Osteocyte (in vitro differentiated cells): ENCODE data around the gene TOM1. TPM values are rescaled to one million over a fixed set of nuclear protein-coding genes. Genes with fewer than 3 reads are reported as not detected.

ENCODE experiments used
- DNase-seq: peaks from one replicate; pipeline ENCODE4 v3.0.0; 2021; ENCODE audit warnings: mixed read lengths; ENCODE audit not compliant: unreplicated experiment; ENCODE audit errors: extremely low spot score
- H3K27ac Mint-ChIP-seq: one replicate; pipeline ENCODE4 v1.8.0; 2021; ENCODE audit warnings: mild to moderate bottlenecking, mixed read lengths; ENCODE audit not compliant: unreplicated experiment
- H3K27me3 Mint-ChIP-seq: one replicate; pipeline ENCODE4 v1.8.0; 2021; ENCODE audit warnings: mixed read lengths; ENCODE audit not compliant: unreplicated experiment
- H3K36me3 Mint-ChIP-seq: one replicate; pipeline ENCODE4 v1.8.0; 2021; ENCODE audit warnings: mixed read lengths; ENCODE audit not compliant: unreplicated experiment
- H3K4me1 Mint-ChIP-seq: one replicate; pipeline ENCODE4 v1.8.0; 2021; ENCODE audit warnings: mixed read lengths; ENCODE audit not compliant: unreplicated experiment
- H3K4me3 Mint-ChIP-seq: one replicate; pipeline ENCODE4 v1.8.0; 2021; ENCODE audit warnings: mild to moderate bottlenecking, moderate library complexity, mixed read lengths; ENCODE audit not compliant: unreplicated experiment
- H3K9me3 Mint-ChIP-seq: one replicate; pipeline ENCODE4 v1.8.0; 2021; ENCODE audit warnings: mixed read lengths; ENCODE audit not compliant: unreplicated experiment
- CTCF ChIP-seq: fragments of 200-600 bp; sonication (generic); IDR thresholded peaks from 2 replicates; pipeline ENCODE4 v1.5.0; 2021; ENCODE audit warnings: antibody characterized with exemption, mild to moderate bottlenecking, moderate library complexity
- total RNA-seq: library from RNA; stranded (reverse); gene quantifications from 2 replicates; pipeline ENCODE4 v1.2.1, GENCODE V29; 2021

The TOM1 gene
- total RNA-seq, 1 donor from 2014 or later: 55.5 TPM

GRCh38 chr22:35367331-35367886, 67.7 kb downstream of the TOM1 start:
- no peak overlapping the region for H3K27ac Mint-ChIP-seq
- peaks cover 20% of the 10 kb centered on the region for H3K4me1 Mint-ChIP-seq
- TF ChIP-seq CTCF: no peak
- no peak for DNase-seq
- peaks cover under 1% of the 10 kb centered on the region for H3K27me3 Mint-ChIP-seq
- H3K9me3 Mint-ChIP-seq: no peaks in the 10 kb centered on the region
- H3K4me3 Mint-ChIP-seq: no peak overlapping the region
- no peaks in the 10 kb centered on the region for H3K36me3 Mint-ChIP-seq

GRCh38 chr22:35368386-35368785, 68.7 kb downstream of the TOM1 start:
- Mint-ChIP-seq H3K27ac (no peak overlapping the region), H3K4me3 (no peak overlapping the region), H3K36me3 (no peaks in the 10 kb centered on the region), H3K9me3 (no peaks in the 10 kb centered on the region), H3K27me3 (no peaks in the 10 kb centered on the region), H3K4me1 (peaks cover 21% of the 10 kb centered on the region)
- no peak for DNase-seq
- TF ChIP-seq CTCF: no peak

GRCh38 chr22:35369996-35370395, 70.3 kb downstream of the TOM1 start:
- no peak for TF ChIP-seq CTCF
- H3K9me3 Mint-ChIP-seq: no peaks in the 10 kb centered on the region
- DNase-seq: no peak
- no peaks in the 10 kb centered on the region for H3K36me3 Mint-ChIP-seq
- H3K27me3 Mint-ChIP-seq: no peaks in the 10 kb centered on the region
- no peak overlapping the region for H3K4me3 Mint-ChIP-seq
- peaks cover 16% of the 10 kb centered on the region for H3K4me1 Mint-ChIP-seq
- H3K27ac Mint-ChIP-seq: no peak overlapping the region

GRCh38 chr22:35373781-35374180, 74.1 kb downstream of the TOM1 start:
- H3K27ac Mint-ChIP-seq: peak overlapping the region; percentile 68
- DNase-seq: no peak
- no peaks in the 10 kb centered on the region for H3K27me3 Mint-ChIP-seq
- no peak for TF ChIP-seq CTCF
- H3K36me3 Mint-ChIP-seq: no peaks in the 10 kb centered on the region
- H3K4me3 Mint-ChIP-seq: no peak overlapping the region
- peaks cover 37% of the 10 kb centered on the region for H3K4me1 Mint-ChIP-seq
- no peaks in the 10 kb centered on the region for H3K9me3 Mint-ChIP-seq

- Mint-ChIP-seq H3K27me3 (no peaks in the 10 kb centered on the region), H3K4me3 (no peak overlapping the region), H3K9me3 (no peaks in the 10 kb centered on the region), H3K27ac (peak overlapping the region; percentile 55), H3K4me1 (peaks cover 38% of the 10 kb centered on the region), H3K36me3 (no peaks in the 10 kb centered on the region)
- no peak for TF ChIP-seq CTCF
- no peak for DNase-seq
Observed at GRCh38 chr22:35375031-35375430, 75.3 kb downstream of the TOM1 start.
